Prostate gland (tissue), 1 donor: Measurements from ENCODE around the gene GEMIN2.

Source experiments
- POLR2A ChIP-seq: fragments of 450-650 bp; IDR thresholded peaks from one replicate; pipeline ENCODE4 v1.6.1; 2016; ENCODE audit warnings: antibody characterized with exemption, mild to moderate bottlenecking
- POLR2AphosphoS5 ChIP-seq: sonication (generic); formaldehyde crosslinking; IDR thresholded peaks from one replicate; pipeline ENCODE4 v1.6.1; 2017; ENCODE audit warnings: antibody characterized with exemption

DNA sequence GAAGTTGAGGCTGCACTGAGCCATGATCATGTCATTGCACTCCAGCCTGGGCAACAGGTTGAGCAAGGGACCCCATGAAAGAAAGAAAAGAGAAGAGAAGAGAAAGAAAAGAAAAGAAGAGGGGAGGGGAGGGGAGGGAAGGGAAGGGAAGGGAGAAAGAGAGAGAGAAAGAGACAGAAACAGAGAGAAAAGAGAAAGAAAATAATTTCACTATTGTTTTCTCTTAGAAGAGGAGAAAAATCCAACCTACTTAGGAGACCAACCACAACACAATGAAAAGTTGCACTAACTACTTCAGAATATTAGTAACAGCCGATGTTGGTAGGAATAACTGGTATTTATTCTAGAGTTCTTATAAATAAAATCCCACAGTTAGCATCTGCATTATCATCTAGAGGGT, 46.4 kb downstream of the GEMIN2 start:
- no peak for TF ChIP-seq POLR2AphosphoS5
- no peak for TF ChIP-seq POLR2A
